H1 (cell line): ENCODE results near the gene DCTN5. TPM values are rescaled to one million over a fixed set of nuclear protein-coding genes. Genes with fewer than 3 reads are reported as not detected.

Source experiments
- BACH1 ChIP-seq: IDR thresholded peaks from 2 replicates; pipeline ENCODE4 v1.6.1; 2012; ENCODE audit warnings: low read length, improper control_type of control experiment
- EGR1 ChIP-seq: IDR thresholded peaks from 2 replicates; pipeline ENCODE4 v1.6.1; 2011; ENCODE audit warnings: low read depth, low read length, borderline replicate concordance
- EP300 ChIP-seq, 2 experiments: IDR thresholded peaks; 1 replicate in 1 of 2; 2 replicates in 1 of 2; pipeline ENCODE4 v1.6.1; 2011 to 2012; ENCODE audit warnings: low read depth in 2 of 2, low read length in 2 of 2, mild to moderate bottlenecking in 2 of 2, borderline replicate concordance in 1 of 2, inconsistent platforms in 1 of 2, moderate library complexity in 1 of 2
- POLR2AphosphoS5 ChIP-seq: IDR thresholded peaks from 2 replicates; pipeline ENCODE4 v1.6.1; 2011; ENCODE audit warnings: low read depth, low read length
- RNF2 ChIP-seq: fragments of 200-900, 300-1000 bp; sonication (generic); IDR thresholded peaks from 2 replicates; pipeline ENCODE4 v1.7.1; 2016; ENCODE audit warnings: borderline replicate concordance, low read depth, mild to moderate bottlenecking, antibody characterized with exemption, low read length; ENCODE audit not compliant: poor library complexity, severe bottlenecking; ENCODE audit errors: missing control alignments
- TBP ChIP-seq: IDR thresholded peaks from 2 replicates; pipeline ENCODE4 v1.6.1; 2011; ENCODE audit warnings: low read depth, low read length, improper control_type of control experiment
- polyA plus RNA-seq, 7 experiments: library from polyadenylated mRNA; depleted of rRNA in 3 of 7; stranded (reverse) in 5 of 7; unstranded in 2 of 7; fragments of >200 nt in 5 of 7; fragments of 200-250 nt in 2 of 7; gene quantifications; 1 replicate in 5 of 7; 2 replicates in 1 of 7; 4 replicates in 1 of 7; pipeline versions ENCODE4 v1.2.1 to v1.2.3, GENCODE V29; 2011 to 2013; ENCODE audit warnings: missing spikeins in 2 of 7, mixed read lengths in 2 of 7
- total RNA-seq: library from RNA; stranded (reverse); fragmentation: NEBNext Ultra II Directional; extraction: Animal tissue kit (Norgen Biotek cat#: 25700); gene quantifications from 2 replicates; pipeline ENCODE4 v1.2.1, GENCODE V29; 2021
- TF ChIP-seq, protein P1 (sequence below): fragments of 300-600 bp; sonication (generic); IDR thresholded peaks from 2 replicates; pipeline ENCODE4 v1.7.1; 2012; ENCODE audit warnings: low read length, moderate library complexity, mild to moderate bottlenecking, inconsistent platforms; ENCODE audit not compliant: insufficient replicate concordance

DCTN5 gene
- total and polyA plus RNA-seq, 2 of the 8 experiments (the other 6 are each of a cell fraction or from before 2014, with no cell fraction given), result 36.0 to 74.0 TPM

DNA sequence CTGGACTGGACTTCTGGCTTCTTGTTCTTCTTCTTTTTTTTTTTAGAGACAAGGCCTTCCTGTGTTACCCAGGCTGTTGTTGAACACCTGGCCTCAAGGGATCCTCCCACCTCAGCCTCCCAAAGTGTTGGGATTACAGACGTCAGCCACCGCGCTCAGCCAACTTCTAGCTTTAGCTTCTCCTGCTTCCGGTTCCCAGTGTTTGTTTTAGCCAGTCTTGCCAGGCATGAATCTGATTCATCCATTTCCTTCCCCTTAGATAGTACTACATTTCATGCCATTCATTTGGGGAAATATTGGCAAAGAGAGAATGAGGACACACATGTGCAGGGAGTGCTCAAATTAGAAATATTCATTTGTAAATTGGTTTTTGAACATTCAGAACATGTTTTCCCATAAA is 33.1 kb upstream of the DCTN5 start (continued):
- TF ChIP-seq RNF2, result no peak
- TF ChIP-seq BACH1, result no peak
- no peak for TF ChIP-seq EP300 (IDR thresholded peaks at IDR 0.05; ENCODE audit: borderline replicate concordance in 1 of 2, low read depth in 2 of 2, low read length in 2 of 2)
- TF ChIP-seq EGR1, result no peak
- TF ChIP-seq TBP, result no peak
- TF ChIP-seq, protein P1, sequence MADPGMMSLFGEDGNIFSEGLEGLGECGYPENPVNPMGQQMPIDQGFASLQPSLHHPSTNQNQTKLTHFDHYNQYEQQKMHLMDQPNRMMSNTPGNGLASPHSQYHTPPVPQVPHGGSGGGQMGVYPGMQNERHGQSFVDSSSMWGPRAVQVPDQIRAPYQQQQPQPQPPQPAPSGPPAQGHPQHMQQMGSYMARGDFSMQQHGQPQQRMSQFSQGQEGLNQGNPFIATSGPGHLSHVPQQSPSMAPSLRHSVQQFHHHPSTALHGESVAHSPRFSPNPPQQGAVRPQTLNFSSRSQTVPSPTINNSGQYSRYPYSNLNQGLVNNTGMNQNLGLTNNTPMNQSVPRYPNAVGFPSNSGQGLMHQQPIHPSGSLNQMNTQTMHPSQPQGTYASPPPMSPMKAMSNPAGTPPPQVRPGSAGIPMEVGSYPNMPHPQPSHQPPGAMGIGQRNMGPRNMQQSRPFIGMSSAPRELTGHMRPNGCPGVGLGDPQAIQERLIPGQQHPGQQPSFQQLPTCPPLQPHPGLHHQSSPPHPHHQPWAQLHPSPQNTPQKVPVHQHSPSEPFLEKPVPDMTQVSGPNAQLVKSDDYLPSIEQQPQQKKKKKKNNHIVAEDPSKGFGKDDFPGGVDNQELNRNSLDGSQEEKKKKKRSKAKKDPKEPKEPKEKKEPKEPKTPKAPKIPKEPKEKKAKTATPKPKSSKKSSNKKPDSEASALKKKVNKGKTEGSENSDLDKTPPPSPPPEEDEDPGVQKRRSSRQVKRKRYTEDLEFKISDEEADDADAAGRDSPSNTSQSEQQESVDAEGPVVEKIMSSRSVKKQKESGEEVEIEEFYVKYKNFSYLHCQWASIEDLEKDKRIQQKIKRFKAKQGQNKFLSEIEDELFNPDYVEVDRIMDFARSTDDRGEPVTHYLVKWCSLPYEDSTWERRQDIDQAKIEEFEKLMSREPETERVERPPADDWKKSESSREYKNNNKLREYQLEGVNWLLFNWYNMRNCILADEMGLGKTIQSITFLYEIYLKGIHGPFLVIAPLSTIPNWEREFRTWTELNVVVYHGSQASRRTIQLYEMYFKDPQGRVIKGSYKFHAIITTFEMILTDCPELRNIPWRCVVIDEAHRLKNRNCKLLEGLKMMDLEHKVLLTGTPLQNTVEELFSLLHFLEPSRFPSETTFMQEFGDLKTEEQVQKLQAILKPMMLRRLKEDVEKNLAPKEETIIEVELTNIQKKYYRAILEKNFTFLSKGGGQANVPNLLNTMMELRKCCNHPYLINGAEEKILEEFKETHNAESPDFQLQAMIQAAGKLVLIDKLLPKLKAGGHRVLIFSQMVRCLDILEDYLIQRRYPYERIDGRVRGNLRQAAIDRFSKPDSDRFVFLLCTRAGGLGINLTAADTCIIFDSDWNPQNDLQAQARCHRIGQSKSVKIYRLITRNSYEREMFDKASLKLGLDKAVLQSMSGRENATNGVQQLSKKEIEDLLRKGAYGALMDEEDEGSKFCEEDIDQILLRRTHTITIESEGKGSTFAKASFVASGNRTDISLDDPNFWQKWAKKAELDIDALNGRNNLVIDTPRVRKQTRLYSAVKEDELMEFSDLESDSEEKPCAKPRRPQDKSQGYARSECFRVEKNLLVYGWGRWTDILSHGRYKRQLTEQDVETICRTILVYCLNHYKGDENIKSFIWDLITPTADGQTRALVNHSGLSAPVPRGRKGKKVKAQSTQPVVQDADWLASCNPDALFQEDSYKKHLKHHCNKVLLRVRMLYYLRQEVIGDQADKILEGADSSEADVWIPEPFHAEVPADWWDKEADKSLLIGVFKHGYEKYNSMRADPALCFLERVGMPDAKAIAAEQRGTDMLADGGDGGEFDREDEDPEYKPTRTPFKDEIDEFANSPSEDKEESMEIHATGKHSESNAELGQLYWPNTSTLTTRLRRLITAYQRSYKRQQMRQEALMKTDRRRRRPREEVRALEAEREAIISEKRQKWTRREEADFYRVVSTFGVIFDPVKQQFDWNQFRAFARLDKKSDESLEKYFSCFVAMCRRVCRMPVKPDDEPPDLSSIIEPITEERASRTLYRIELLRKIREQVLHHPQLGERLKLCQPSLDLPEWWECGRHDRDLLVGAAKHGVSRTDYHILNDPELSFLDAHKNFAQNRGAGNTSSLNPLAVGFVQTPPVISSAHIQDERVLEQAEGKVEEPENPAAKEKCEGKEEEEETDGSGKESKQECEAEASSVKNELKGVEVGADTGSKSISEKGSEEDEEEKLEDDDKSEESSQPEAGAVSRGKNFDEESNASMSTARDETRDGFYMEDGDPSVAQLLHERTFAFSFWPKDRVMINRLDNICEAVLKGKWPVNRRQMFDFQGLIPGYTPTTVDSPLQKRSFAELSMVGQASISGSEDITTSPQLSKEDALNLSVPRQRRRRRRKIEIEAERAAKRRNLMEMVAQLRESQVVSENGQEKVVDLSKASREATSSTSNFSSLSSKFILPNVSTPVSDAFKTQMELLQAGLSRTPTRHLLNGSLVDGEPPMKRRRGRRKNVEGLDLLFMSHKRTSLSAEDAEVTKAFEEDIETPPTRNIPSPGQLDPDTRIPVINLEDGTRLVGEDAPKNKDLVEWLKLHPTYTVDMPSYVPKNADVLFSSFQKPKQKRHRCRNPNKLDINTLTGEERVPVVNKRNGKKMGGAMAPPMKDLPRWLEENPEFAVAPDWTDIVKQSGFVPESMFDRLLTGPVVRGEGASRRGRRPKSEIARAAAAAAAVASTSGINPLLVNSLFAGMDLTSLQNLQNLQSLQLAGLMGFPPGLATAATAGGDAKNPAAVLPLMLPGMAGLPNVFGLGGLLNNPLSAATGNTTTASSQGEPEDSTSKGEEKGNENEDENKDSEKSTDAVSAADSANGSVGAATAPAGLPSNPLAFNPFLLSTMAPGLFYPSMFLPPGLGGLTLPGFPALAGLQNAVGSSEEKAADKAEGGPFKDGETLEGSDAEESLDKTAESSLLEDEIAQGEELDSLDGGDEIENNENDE, result no peak
- TF ChIP-seq POLR2AphosphoS5, result no peak
